ENCODE measurements around the gene FOXK2. TPM values are rescaled to one million over a fixed set of nuclear protein-coding genes. Genes with fewer than 3 reads are reported as not detected.

Gene FOXK2
- total RNA-seq, 4 donors from 2014 or later, result 27.0 to 51.6 (median 45.3) TPM

GRCh38 chr17:82602487-82602886 is 83.0 kb downstream of the FOXK2 start:
- Histone ChIP-seq H3K4me3 (no peak overlapping the region), H3K27ac (replicated peaks in 1 of 4) (no peak overlapping the region), H3K27me3 (no peaks in the 10 kb centered on the region), H3K9me3 (no peaks in the 10 kb centered on the region), H3K36me3 (peaks cover 16 to 90% (median 68%) of the 10 kb centered on the region in 4 donors), H3K4me1 (peaks cover 5 to 13% (median 9%) of the 10 kb centered on the region in 4 donors)
- no peak for TF ChIP-seq EP300 (IDR thresholded peaks at IDR 0.05)
- TF ChIP-seq POLR2AphosphoS5 (IDR thresholded peaks at IDR 0.05), result no peak
- no peak for TF ChIP-seq POLR2A (IDR thresholded peaks at IDR 0.05; ENCODE audit: low read depth)
- TF ChIP-seq CTCF (IDR thresholded peaks at IDR 0.05), result no peak
- 77% methylated on average over 21 of the region's 21 CpGs for whole genome bisulfite sequencing
- no peak for DNase-seq (ENCODE audit: extremely low spot score)
- intact Hi-C loops (cut with DNase I), result no loop called here

- peaks cover 16 to 84% (median 68%) of the 10 kb centered on the region in 4 donors for H3K36me3 ChIP-seq
- H3K27me3 ChIP-seq, result no peaks in the 10 kb centered on the region
Measured at GRCh38 chr17:82602986-82603710, 83.6 kb downstream of the FOXK2 start.

GRCh38 chr17:82603981-82604448 is 84.5 kb downstream of the FOXK2 start:
- Histone ChIP-seq H3K9me3 (no peaks in the 10 kb centered on the region), H3K4me3 (no peak overlapping the region), H3K27ac (replicated peaks in 1 of 4) (peak overlapping the region; percentile 5 to 31 (median 24)), H3K36me3 (peaks cover 16 to 78% (median 65%) of the 10 kb centered on the region in 4 donors), H3K27me3 (no peaks in the 10 kb centered on the region), H3K4me1 (peaks cover 5 to 13% (median 9%) of the 10 kb centered on the region in 4 donors)
- intact Hi-C loops (cut with DNase I), result no loop called here
- peak; percentile 30 to 68 for TF ChIP-seq POLR2AphosphoS5 (IDR thresholded peaks at IDR 0.05)
- TF ChIP-seq EP300 (IDR thresholded peaks at IDR 0.05), result no peak
- no peak for DNase-seq (ENCODE audit: extremely low spot score)
- WGBS, result 61% methylated on average over 18 of the region's 18 CpGs

More at GRCh38 chr17:82602986-82603710, 83.6 kb downstream of the FOXK2 start:
- TF ChIP-seq CTCF (IDR thresholded peaks at IDR 0.05) (no peak), POLR2A (IDR thresholded peaks at IDR 0.05; ENCODE audit: low read depth) (no peak), EP300 (IDR thresholded peaks at IDR 0.05) (no peak), POLR2AphosphoS5 (IDR thresholded peaks at IDR 0.05) (no peak)
- WGBS, result 79% methylated on average over 20 of the region's 20 CpGs
- no peak overlapping the region for H3K27ac ChIP-seq (replicated peaks in 1 of 4)
- no peaks in the 10 kb centered on the region for H3K9me3 ChIP-seq
- intact Hi-C loops (cut with DNase I), result no loop called here
- no peak for DNase-seq (ENCODE audit: extremely low spot score)
- H3K4me1 ChIP-seq, result peaks cover 5 to 13% (median 9%) of the 10 kb centered on the region in 4 donors
- H3K4me3 ChIP-seq, result no peak overlapping the region

- no peak overlapping the region for H3K4me3 ChIP-seq
- peaks cover 16 to 78% (median 65%) of the 10 kb centered on the region in 4 donors for H3K36me3 ChIP-seq
- no peak for DNase-seq (ENCODE audit: extremely low spot score)
- 96% methylated on average over 7 of the region's 7 CpGs for WGBS
- no peaks in the 10 kb centered on the region for H3K9me3 ChIP-seq
- intact Hi-C loops (cut with DNase I), result no loop called here
- H3K4me1 ChIP-seq, result peaks cover 5 to 13% (median 9%) of the 10 kb centered on the region in 4 donors
- TF ChIP-seq POLR2AphosphoS5 (IDR thresholded peaks at IDR 0.05) (no peak), POLR2A (IDR thresholded peaks at IDR 0.05; ENCODE audit: low read depth) (no peak), EP300 (IDR thresholded peaks at IDR 0.05) (no peak), CTCF (IDR thresholded peaks at IDR 0.05) (no peak)
- H3K27me3 ChIP-seq, result no peaks in the 10 kb centered on the region
- H3K27ac ChIP-seq (replicated peaks in 1 of 4), result no peak overlapping the region
Measured at GRCh38 chr17:82604532-82604931, 85.0 kb downstream of the FOXK2 start.

DNA sequence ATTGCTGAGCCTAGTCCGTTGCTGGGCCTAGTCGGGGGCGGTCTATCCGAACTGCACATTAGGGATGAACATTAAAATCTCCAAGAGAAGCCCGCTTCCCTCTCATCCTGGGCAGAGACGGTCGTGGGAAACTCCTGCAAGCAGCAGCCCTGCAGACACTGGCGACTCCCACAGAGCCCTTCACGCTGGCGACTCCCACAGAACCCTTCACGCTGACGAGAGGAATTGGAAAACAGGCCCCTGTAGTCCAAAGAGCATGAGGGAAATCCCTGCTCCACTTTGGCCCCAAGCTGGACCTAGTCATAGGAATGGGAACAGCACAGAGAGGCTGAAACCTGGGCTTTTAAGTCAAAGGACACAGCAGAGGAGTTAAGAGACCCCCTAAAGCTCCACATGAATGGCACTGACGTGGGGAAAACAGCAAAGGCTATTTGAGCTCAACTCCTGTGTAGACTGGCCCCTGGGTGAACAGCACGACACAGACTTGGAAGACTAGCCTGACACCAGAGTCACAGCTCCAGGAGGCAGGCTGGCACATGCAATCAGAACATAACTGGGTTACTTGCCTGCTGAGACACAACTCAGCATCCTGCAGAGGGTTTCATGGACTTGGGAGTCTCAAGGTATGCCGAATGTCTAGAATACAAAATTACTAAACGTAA is 86.5 kb downstream of the FOXK2 start:
- no peaks in the 10 kb centered on the region for H3K9me3 ChIP-seq
- H3K4me3 ChIP-seq, result no peak overlapping the region
- no peaks in the 10 kb centered on the region for H3K27me3 ChIP-seq
- no peak for TF ChIP-seq POLR2A (IDR thresholded peaks at IDR 0.05; ENCODE audit: low read depth)
- TF ChIP-seq CTCF (IDR thresholded peaks at IDR 0.05), result no peak
- no peak for TF ChIP-seq POLR2AphosphoS5 (IDR thresholded peaks at IDR 0.05)
- TF ChIP-seq EP300 (IDR thresholded peaks at IDR 0.05), result no peak
- WGBS, result 83% methylated on average over 11 of the region's 16 CpGs
- H3K4me1 ChIP-seq, result peaks cover 5 to 13% (median 10%) of the 10 kb centered on the region in 4 donors
- peaks cover 14 to 78% (median 69%) of the 10 kb centered on the region in 4 donors for H3K36me3 ChIP-seq
- H3K27ac ChIP-seq (replicated peaks in 1 of 4), result no peak overlapping the region
- intact Hi-C loops (cut with DNase I), result no loop called here
- no peak for DNase-seq (ENCODE audit: extremely low spot score)

All from esophagus muscularis mucosa (tissue), 4 donors.